ENCODE data around the gene ZDHHC5. TPM values are rescaled to one million over a fixed set of nuclear protein-coding genes. Genes with fewer than 3 reads are reported as not detected.

The ZDHHC5 gene
- total and polyA plus RNA-seq, 2 of the 13 experiments (the other 11 are each of a cell fraction or from before 2014, with no cell fraction given), result 26.6 to 34.0 TPM

- TF ChIP-seq DMTF1 (CRISPR knock-in tag; IDR thresholded peaks at IDR 0.05), result no peak
- no peak for TF ChIP-seq ZFAT (CRISPR knock-in tag; conservative IDR thresholded peaks at IDR 0.05)
- TF ChIP-seq ZNF580 (CRISPR knock-in tag; IDR thresholded peaks at IDR 0.05; ENCODE audit: borderline replicate concordance, low read depth), result no peak
- TF ChIP-seq ZNF446 (CRISPR knock-in tag; IDR thresholded peaks at IDR 0.05), result no peak
- peak; percentile 80; the same call in 1 of the 2 replicates for TF ChIP-seq ZNF331 (CRISPR knock-in tag; IDR thresholded peaks at IDR 0.05)
- TF ChIP-seq KLF6 (CRISPR knock-in tag; IDR thresholded peaks at IDR 0.05), result no peak
- no peak for TF ChIP-seq ZKSCAN8 (CRISPR knock-in tag; IDR thresholded peaks at IDR 0.05; ENCODE audit: borderline replicate concordance)
- no peak for TF ChIP-seq GLMP (CRISPR knock-in tag; IDR thresholded peaks at IDR 0.05; ENCODE audit: borderline replicate concordance)
- no peak for TF ChIP-seq ZNF567 (CRISPR knock-in tag; IDR thresholded peaks at IDR 0.05; ENCODE audit: borderline replicate concordance)
- TF ChIP-seq CCAR2 (optimal IDR thresholded peaks at IDR 0.05; ENCODE audit: low read depth, low read length), result no peak
- no peak for TF ChIP-seq PAX8 (CRISPR knock-in tag; IDR thresholded peaks at IDR 0.05; ENCODE audit: borderline replicate concordance)
- TF ChIP-seq GLI4 (CRISPR knock-in tag; IDR thresholded peaks at IDR 0.05; ENCODE audit: borderline replicate concordance), result no peak
- no peak for TF ChIP-seq KDM6A (CRISPR knock-in tag; IDR thresholded peaks at IDR 0.05; ENCODE audit: low read depth)
- 0 out of 2 replicates have a peak, but pooled peaks have one; percentile 38 for TF ChIP-seq POGK (CRISPR knock-in tag; conservative IDR thresholded peaks at IDR 0.05)
- TF ChIP-seq CEBPB (IDR thresholded peaks at IDR 0.05; ENCODE audit: borderline replicate concordance, low read depth, low read length), result no peak
- no peak for TF ChIP-seq ONECUT2 (CRISPR knock-in tag; IDR thresholded peaks at IDR 0.05)
- TF ChIP-seq MBD4 (IDR thresholded peaks at IDR 0.05; ENCODE audit: borderline replicate concordance, low read length), result no peak
- peak; percentile 51; the same call in 1 of the 2 replicates for TF ChIP-seq ZNF709 (CRISPR knock-in tag; IDR thresholded peaks at IDR 0.05)
- no peak for TF ChIP-seq U2AF1 (optimal IDR thresholded peaks at IDR 0.05; ENCODE audit: low read depth, low read length)
- no peak for TF ChIP-seq RNF219 (CRISPR knock-in tag; IDR thresholded peaks at IDR 0.05)
- no peak for TF ChIP-seq ZNF7 (CRISPR knock-in tag; IDR thresholded peaks at IDR 0.05)
- TF ChIP-seq ZFP36L2 (CRISPR knock-in tag; IDR thresholded peaks at IDR 0.05), result no peak
Measured at GRCh38 chr11:57741132-57742086, 73.5 kb downstream of the ZDHHC5 start, which contains the start of gene SELENOH (continued).
